ENCODE data around the gene BNC2. TPM values are rescaled to one million over a fixed set of nuclear protein-coding genes. Genes with fewer than 3 reads are reported as not detected.

Gene BNC2
- total RNA-seq, 2 donors from 2014 or later = 0.32 TPM; not detected in 1

- ATAC-seq (replicated peaks in 1 of 2) = no peak
Measured at GRCh38 chr9:16406526-16407225, 463.8 kb downstream of the BNC2 start.

GRCh38 chr9:16405421-16405820 is 465.0 kb downstream of the BNC2 start:
- Mint-ChIP-seq H3K27me3 (ENCODE audit: low read depth) (no peaks in the 10 kb centered on the region), H3K36me3 (ENCODE audit: insufficient read depth in 2 of 2) (peaks cover 0 to 2% of the 10 kb centered on the region in 2 donors), H3K9me3 (peaks cover 1 to 2% of the 10 kb centered on the region in 2 donors), H3K4me3 (no peak overlapping the region), H3K27ac (no peak overlapping the region), H3K4me1 (ENCODE audit: low read depth) (no peaks in the 10 kb centered on the region)
- DNase-seq (no peak), ATAC-seq (replicated peaks in 1 of 2) (no peak)

More at GRCh38 chr9:16406526-16407225, 463.8 kb downstream of the BNC2 start:
- Mint-ChIP-seq H3K36me3 (ENCODE audit: insufficient read depth in 2 of 2) (peaks cover 0 to 2% of the 10 kb centered on the region in 2 donors), H3K4me1 (ENCODE audit: low read depth) (no peaks in the 10 kb centered on the region), H3K27me3 (ENCODE audit: low read depth) (no peaks in the 10 kb centered on the region), H3K27ac (no peak overlapping the region), H3K9me3 (peaks cover 0 to 2% of the 10 kb centered on the region in 2 donors), H3K4me3 (no peak overlapping the region)
- no peak for DNase-seq

- no peak overlapping the region for H3K27ac Mint-ChIP-seq
- H3K9me3 Mint-ChIP-seq = peaks cover 1 to 2% of the 10 kb centered on the region in 2 donors
- H3K4me1 Mint-ChIP-seq (ENCODE audit: low read depth) = no peaks in the 10 kb centered on the region
- peaks cover 0 to 2% of the 10 kb centered on the region in 2 donors for H3K36me3 Mint-ChIP-seq (ENCODE audit: insufficient read depth in 2 of 2)
- ATAC-seq (replicated peaks in 1 of 2) = no peak
- no peak overlapping the region for H3K4me3 Mint-ChIP-seq
- H3K27me3 Mint-ChIP-seq (ENCODE audit: low read depth) = no peaks in the 10 kb centered on the region
- no peak for DNase-seq
Measured at GRCh38 chr9:16401701-16402100, 468.8 kb downstream of the BNC2 start.

GRCh38 chr9:16398691-16399090 is 471.8 kb downstream of the BNC2 start:
- no peaks in the 10 kb centered on the region for H3K36me3 Mint-ChIP-seq (ENCODE audit: insufficient read depth in 2 of 2)

GRCh38 chr9:16396389-16396788 is 474.1 kb downstream of the BNC2 start:
- peaks cover 1 to 4% of the 10 kb centered on the region in 2 donors for H3K9me3 Mint-ChIP-seq
- H3K36me3 Mint-ChIP-seq (ENCODE audit: insufficient read depth in 2 of 2) = no peaks in the 10 kb centered on the region
- no peaks in the 10 kb centered on the region for H3K4me1 Mint-ChIP-seq (ENCODE audit: low read depth)
- H3K27ac Mint-ChIP-seq = no peak overlapping the region
- H3K4me3 Mint-ChIP-seq = no peak overlapping the region
- ATAC-seq (replicated peaks in 1 of 2) (no peak), DNase-seq (no peak)
- no peaks in the 10 kb centered on the region for H3K27me3 Mint-ChIP-seq (ENCODE audit: low read depth)

More at GRCh38 chr9:16398691-16399090, 471.8 kb downstream of the BNC2 start:
- DNase-seq (no peak), ATAC-seq (replicated peaks in 1 of 2) (no peak)
- H3K4me3 Mint-ChIP-seq = no peak overlapping the region
- no peaks in the 10 kb centered on the region for H3K27me3 Mint-ChIP-seq (ENCODE audit: low read depth)
- peaks cover 1 to 6% of the 10 kb centered on the region in 2 donors for H3K9me3 Mint-ChIP-seq
- H3K27ac Mint-ChIP-seq = no peak overlapping the region
- no peaks in the 10 kb centered on the region for H3K4me1 Mint-ChIP-seq (ENCODE audit: low read depth)

- no peak for DNase-seq
- H3K9me3 Mint-ChIP-seq = peaks cover 0 to 4% of the 10 kb centered on the region in 2 donors
Measured at GRCh38 chr9:16391369-16391768, 479.1 kb downstream of the BNC2 start.

GRCh38 chr9:16387382-16387781 is 483.1 kb downstream of the BNC2 start:
- no peak overlapping the region for H3K4me3 Mint-ChIP-seq
- peaks cover 0 to 4% of the 10 kb centered on the region in 2 donors for H3K9me3 Mint-ChIP-seq
- H3K4me1 Mint-ChIP-seq (ENCODE audit: low read depth) = no peaks in the 10 kb centered on the region
- H3K36me3 Mint-ChIP-seq (ENCODE audit: insufficient read depth in 2 of 2) = no peaks in the 10 kb centered on the region
- DNase-seq = no peak
- ATAC-seq (replicated peaks in 1 of 2) = no peak
- no peaks in the 10 kb centered on the region for H3K27me3 Mint-ChIP-seq (ENCODE audit: low read depth)
- H3K27ac Mint-ChIP-seq = no peak overlapping the region

More at GRCh38 chr9:16391369-16391768, 479.1 kb downstream of the BNC2 start:
- no peak overlapping the region for H3K4me3 Mint-ChIP-seq
- no peaks in the 10 kb centered on the region for H3K27me3 Mint-ChIP-seq (ENCODE audit: low read depth)
- no peak for ATAC-seq (replicated peaks in 1 of 2)
- H3K27ac Mint-ChIP-seq = no peak overlapping the region
- no peaks in the 10 kb centered on the region for H3K4me1 Mint-ChIP-seq (ENCODE audit: low read depth)
- no peaks in the 10 kb centered on the region for H3K36me3 Mint-ChIP-seq (ENCODE audit: insufficient read depth in 2 of 2)

- Mint-ChIP-seq H3K27ac (no peak overlapping the region), H3K4me1 (ENCODE audit: low read depth) (no peaks in the 10 kb centered on the region)
Measured at GRCh38 chr9:16386827-16387077, 483.7 kb downstream of the BNC2 start.

GRCh38 chr9:16386007-16386826 is 484.3 kb downstream of the BNC2 start:
- no peak for DNase-seq
- H3K9me3 Mint-ChIP-seq = peaks cover 0 to 4% of the 10 kb centered on the region in 2 donors
- H3K4me3 Mint-ChIP-seq = no peak overlapping the region
- ATAC-seq (replicated peaks in 1 of 2) = no peak
- no peaks in the 10 kb centered on the region for H3K4me1 Mint-ChIP-seq (ENCODE audit: low read depth)
- no peaks in the 10 kb centered on the region for H3K36me3 Mint-ChIP-seq (ENCODE audit: insufficient read depth in 2 of 2)
- no peaks in the 10 kb centered on the region for H3K27me3 Mint-ChIP-seq (ENCODE audit: low read depth)
- no peak overlapping the region for H3K27ac Mint-ChIP-seq

More at GRCh38 chr9:16386827-16387077, 483.7 kb downstream of the BNC2 start:
- ATAC-seq (replicated peaks in 1 of 2) (no peak), DNase-seq (no peak)
- H3K4me3 Mint-ChIP-seq = no peak overlapping the region
- peaks cover 0 to 4% of the 10 kb centered on the region in 2 donors for H3K9me3 Mint-ChIP-seq
- no peaks in the 10 kb centered on the region for H3K27me3 Mint-ChIP-seq (ENCODE audit: low read depth)
- no peaks in the 10 kb centered on the region for H3K36me3 Mint-ChIP-seq (ENCODE audit: insufficient read depth in 2 of 2)

- Mint-ChIP-seq H3K36me3 (ENCODE audit: insufficient read depth in 2 of 2) (no peaks in the 10 kb centered on the region), H3K27me3 (ENCODE audit: low read depth) (no peaks in the 10 kb centered on the region), H3K9me3 (peaks cover 0 to 4% of the 10 kb centered on the region in 2 donors), H3K4me1 (ENCODE audit: low read depth) (no peaks in the 10 kb centered on the region), H3K4me3 (no peak overlapping the region), H3K27ac (no peak overlapping the region)
- DNase-seq (no peak), ATAC-seq (replicated peaks in 1 of 2) (no peak)
Measured at GRCh38 chr9:16385590-16385989, 484.9 kb downstream of the BNC2 start.

GRCh38 chr9:16384993-16385392 is 485.5 kb downstream of the BNC2 start:
- peaks cover 0 to 4% of the 10 kb centered on the region in 2 donors for H3K9me3 Mint-ChIP-seq
- H3K4me1 Mint-ChIP-seq (ENCODE audit: low read depth) = no peaks in the 10 kb centered on the region
- H3K36me3 Mint-ChIP-seq (ENCODE audit: insufficient read depth in 2 of 2) = no peaks in the 10 kb centered on the region
- no peak overlapping the region for H3K27ac Mint-ChIP-seq
- no peak for ATAC-seq (replicated peaks in 1 of 2)
- H3K27me3 Mint-ChIP-seq (ENCODE audit: low read depth) = no peaks in the 10 kb centered on the region
- no peak for DNase-seq
- no peak overlapping the region for H3K4me3 Mint-ChIP-seq

GRCh38 chr9:16377311-16377710 is 493.2 kb downstream of the BNC2 start:
- Mint-ChIP-seq H3K4me3 (no peak overlapping the region), H3K4me1 (ENCODE audit: low read depth) (no peaks in the 10 kb centered on the region), H3K27me3 (ENCODE audit: low read depth) (no peaks in the 10 kb centered on the region), H3K27ac (no peak overlapping the region), H3K36me3 (ENCODE audit: insufficient read depth in 2 of 2) (peaks cover 0 to 2% of the 10 kb centered on the region in 2 donors), H3K9me3 (peaks cover 2 to 4% of the 10 kb centered on the region in 2 donors)
- ATAC-seq (replicated peaks in 1 of 2) = no peak
- no peak for DNase-seq

GRCh38 chr9:16371306-16371705 is 499.2 kb downstream of the BNC2 start:
- Mint-ChIP-seq H3K27ac (no peak overlapping the region), H3K9me3 (peaks cover 4 to 12% of the 10 kb centered on the region in 2 donors), H3K27me3 (ENCODE audit: low read depth) (no peaks in the 10 kb centered on the region), H3K4me1 (ENCODE audit: low read depth) (no peaks in the 10 kb centered on the region), H3K4me3 (no peak overlapping the region), H3K36me3 (ENCODE audit: insufficient read depth in 2 of 2) (no peaks in the 10 kb centered on the region)
- DNase-seq (no peak), ATAC-seq (replicated peaks in 1 of 2) (no peak)
